HL-60 (cell line): ENCODE results near the gene AKAP8L.

Experiments
- DNase-seq, 2 experiments: peaks; one replicate each; pipeline ENCODE4 v3.0.0-alpha.2; 2010 to 2020; ENCODE audit warnings: low read depth in 1 of 2, low spot score in 1 of 2
- H3K27ac ChIP-seq: fragments of 250-450 bp; sonication (Bioruptor Pico); replicated peaks from 2 replicates; pipeline ENCODE4 v1.5.1; 2020; ENCODE audit warnings: mild to moderate bottlenecking, moderate library complexity
- H3K27me3 ChIP-seq: fragments of 250-450 bp; sonication (Bioruptor Pico); 2 replicates; pipeline ENCODE4 v1.5.1; 2021; ENCODE audit warnings: mild to moderate bottlenecking, moderate library complexity; ENCODE audit not compliant: insufficient read depth, poor library complexity, severe bottlenecking
- H3K4me3 ChIP-seq: replicated peaks from 2 replicates; pipeline ENCODE4 v1.5.1; 2011; ENCODE audit warnings: mild to moderate bottlenecking, control low read depth, low read length; ENCODE audit not compliant: insufficient read depth
- CTCF ChIP-seq: IDR thresholded peaks from one replicate; pipeline ENCODE4 v1.5.1; 2011; ENCODE audit warnings: low read length, control low read depth, inconsistent platforms; ENCODE audit not compliant: insufficient read depth
- GABPA ChIP-seq: IDR thresholded peaks from 2 replicates; pipeline ENCODE4 v1.6.1; 2012; ENCODE audit warnings: low read depth
- POLR2AphosphoS5 ChIP-seq: IDR thresholded peaks from 2 replicates; pipeline ENCODE4 v1.6.1; 2012; ENCODE audit warnings: low read depth
- REST ChIP-seq: IDR thresholded peaks from 2 replicates; pipeline ENCODE4 v1.6.1; 2012; ENCODE audit warnings: low read depth; ENCODE audit not compliant: insufficient replicate concordance
- SPI1 ChIP-seq: IDR thresholded peaks from 2 replicates; pipeline ENCODE4 v1.6.1; 2012; ENCODE audit warnings: low read depth, mild to moderate bottlenecking, borderline replicate concordance

The AKAP8L gene

DNA sequence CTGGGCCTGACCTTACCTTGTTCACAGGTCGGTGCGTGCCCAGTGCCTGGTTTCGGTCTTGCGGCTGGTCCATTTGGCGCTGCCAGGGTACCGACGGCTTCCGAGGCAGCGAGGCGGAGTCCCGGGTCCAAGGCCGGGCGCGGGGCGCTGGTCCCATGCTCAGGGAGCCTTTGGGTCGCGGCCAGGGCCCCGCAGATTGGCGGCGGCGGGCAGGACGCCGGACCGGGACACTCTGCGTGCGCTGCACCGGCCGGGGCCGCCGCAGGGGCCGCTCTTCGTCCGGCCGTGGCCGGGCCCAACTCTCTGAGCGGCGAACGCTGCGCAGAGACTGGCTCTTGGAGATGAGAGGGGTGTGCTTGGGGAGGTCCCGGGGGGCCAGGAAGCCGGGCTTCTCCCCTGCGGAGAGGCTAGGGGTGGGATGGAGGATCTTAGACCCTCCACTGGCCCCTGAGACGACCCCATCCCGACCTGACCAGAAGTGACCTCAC, 34.3 kb upstream of the AKAP8L start:
- Histone ChIP-seq H3K27ac (no peak overlapping the region), H3K27me3 (no peaks in the 10 kb centered on the region), H3K4me3 (no peak overlapping the region)
- no peak for TF ChIP-seq CTCF
- TF ChIP-seq GABPA, result no peak
- no peak for TF ChIP-seq POLR2AphosphoS5
- no peak for TF ChIP-seq REST
- no peak for TF ChIP-seq SPI1
- DNase-seq, result no peak

DNA sequence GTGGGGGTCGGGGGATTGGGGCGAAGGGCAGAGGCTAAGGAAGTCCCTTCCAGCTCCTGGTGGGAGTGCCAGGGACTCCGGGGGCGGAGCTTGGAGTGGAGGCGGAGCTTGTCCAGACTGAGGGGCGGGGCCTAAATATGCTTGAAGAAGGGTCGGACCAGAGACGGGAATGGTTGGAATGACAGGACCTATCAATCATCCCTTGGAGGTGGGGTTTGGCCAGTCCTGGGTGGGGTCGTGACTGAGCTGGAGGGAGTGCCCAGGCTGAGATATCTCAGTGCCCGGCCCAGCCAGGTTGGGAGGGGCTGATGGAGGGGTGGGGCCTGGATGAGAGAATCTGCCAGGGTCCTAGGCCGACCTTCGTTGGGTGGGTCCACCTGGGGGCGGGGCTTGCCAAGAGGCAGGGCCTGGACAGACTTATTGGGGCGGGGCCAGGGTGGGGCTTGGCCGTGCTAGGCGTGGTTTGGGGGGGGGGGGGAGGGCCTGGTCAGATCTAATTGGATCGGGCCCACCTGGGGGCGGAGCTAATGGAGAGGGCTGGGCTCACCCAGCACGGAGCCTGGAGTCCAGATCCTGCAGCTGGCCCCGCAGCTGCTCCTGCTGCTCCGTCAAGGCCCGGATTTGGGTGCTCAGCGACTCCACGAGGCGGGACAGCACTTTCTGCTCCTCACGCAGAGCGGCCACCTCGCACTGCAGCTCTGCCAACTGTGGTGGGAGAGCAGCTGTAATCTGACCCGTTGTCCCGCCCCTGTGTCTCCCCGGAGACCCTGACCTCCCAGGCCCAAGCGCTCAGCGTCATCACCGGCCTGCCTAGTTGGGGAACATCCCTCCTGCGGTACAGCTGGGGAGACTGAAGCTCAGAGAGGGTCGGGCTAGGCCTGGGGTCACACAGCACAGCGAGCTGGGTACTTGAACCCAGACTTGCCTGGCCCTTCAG, 33.6 kb upstream of the AKAP8L start:
- no peak overlapping the region for H3K4me3 ChIP-seq
- no peaks in the 10 kb centered on the region for H3K27me3 ChIP-seq
- no peak for DNase-seq
- H3K27ac ChIP-seq, result no peak overlapping the region
- TF ChIP-seq REST (no peak), GABPA (no peak), POLR2AphosphoS5 (no peak), SPI1 (no peak), CTCF (no peak)

DNA sequence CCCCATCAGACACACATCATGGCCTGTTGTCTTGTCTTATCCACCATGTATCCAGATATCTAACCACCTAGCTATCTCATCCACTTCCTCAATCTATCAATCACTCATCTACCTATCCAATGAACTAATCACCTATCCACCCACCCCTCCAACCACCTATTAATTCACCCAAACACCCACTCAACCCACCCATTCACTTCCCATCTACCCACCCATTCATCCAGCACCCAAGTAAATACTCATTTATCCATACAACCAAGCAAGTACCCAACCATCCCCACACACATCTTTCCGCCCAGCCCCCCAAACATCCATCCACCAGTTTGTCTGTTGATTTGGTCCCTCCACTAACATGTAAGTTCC, 31.7 kb upstream of the AKAP8L start:
- no peak for DNase-seq
- Histone ChIP-seq H3K27me3 (no peaks in the 10 kb centered on the region), H3K27ac (no peak overlapping the region), H3K4me3 (no peak overlapping the region)
- TF ChIP-seq GABPA (no peak), CTCF (no peak), POLR2AphosphoS5 (no peak), SPI1 (no peak), REST (no peak)
